Kidney capillary endothelial cell (primary cell): ENCODE data around the gene RPL7A.
"Not testable (repeated sequence)": the region's sequence is repeated elsewhere in the genome, so short reads cannot be mapped to it uniquely, and the experiment has no call there.

Experiments
- DNase-seq: peaks from one replicate; pipeline ENCODE4 v3.0.0-alpha.2; 2018; ENCODE audit warnings: low spot score

Gene RPL7A

GRCh38 chr9:133368249-133368881 is 20.3 kb downstream of the RPL7A start:
- DNase-seq, result no peak

GRCh38 chr9:133369422-133369821 is 21.4 kb downstream of the RPL7A start:
- DNase-seq, result no peak

GRCh38 chr9:133369933-133370332 is 21.9 kb downstream of the RPL7A start:
- DNase-seq, result no peak

- DNase-seq, result no peak
Observed at GRCh38 chr9:133370685-133371084, 22.7 kb downstream of the RPL7A start.

- no peak for DNase-seq
Observed at GRCh38 chr9:133371261-133371711, 23.3 kb downstream of the RPL7A start.

GRCh38 chr9:133372144-133372543 is 24.1 kb downstream of the RPL7A start:
- DNase-seq, result no peak

- DNase-seq, result no peak
Observed at GRCh38 chr9:133374612-133375115, 26.6 kb downstream of the RPL7A start.

GRCh38 chr9:133375116-133375723 is 27.2 kb downstream of the RPL7A start:
- DNase-seq, result no peak

- peak; percentile 94 for DNase-seq
Observed at GRCh38 chr9:133375724-133376654, 28.0 kb downstream of the RPL7A start, which contains the start of the genes STKLD1 and SURF4. STKLD1 (plus strand) TSS chr9:133376366; CDS start chr9:133376474, 108 bp downstream. SURF4 (minus strand) TSS chr9:133376060; CDS start chr9:133375969, 91 bp downstream.

- DNase-seq, result not testable (repeated sequence)
Observed at GRCh38 chr9:133377280-133377679, 29.3 kb downstream of the RPL7A start.

GRCh38 chr9:133377721-133378216 is 29.8 kb downstream of the RPL7A start:
- no peak for DNase-seq

- no peak for DNase-seq
Observed at GRCh38 chr9:133378408-133378962, 30.5 kb downstream of the RPL7A start.

GRCh38 chr9:133379153-133380086 is 31.4 kb downstream of the RPL7A start:
- DNase-seq, result no peak

GRCh38 chr9:133380734-133381133 is 32.7 kb downstream of the RPL7A start:
- DNase-seq, result no peak

- no peak for DNase-seq
Observed at GRCh38 chr9:133382507-133383141, 34.6 kb downstream of the RPL7A start.

- no peak for DNase-seq
Observed at GRCh38 chr9:133383438-133383837, 35.4 kb downstream of the RPL7A start.

- DNase-seq, result no peak
Observed at GRCh38 chr9:133384736-133385321, 36.8 kb downstream of the RPL7A start.

GRCh38 chr9:133385452-133385851 is 37.4 kb downstream of the RPL7A start:
- no peak for DNase-seq

GRCh38 chr9:133386338-133386737 is 38.3 kb downstream of the RPL7A start:
- DNase-seq, result no peak

GRCh38 chr9:133387680-133388079 is 39.7 kb downstream of the RPL7A start:
- DNase-seq, result no peak
